Large intestine (tissue), 3 donors: ENCODE measurements around the gene TRIM14. TPM values are rescaled to one million over a fixed set of nuclear protein-coding genes. Genes with fewer than 3 reads are reported as not detected.

Experiments used
- DNase-seq, 2 donors: peaks; one replicate each; pipeline versions ENCODE4 v3.0.0 to v3.0.0-alpha.2; 2013
- H3K27ac ChIP-seq: one replicate; pipeline ENCODE4 v1.5.1; 2013; ENCODE audit warnings: low read length
- H3K27me3 ChIP-seq: 2 replicates; pipeline ENCODE4 v1.6.1; 2013; ENCODE audit warnings: low read length; ENCODE audit not compliant: control insufficient read depth, insufficient read depth
- H3K36me3 ChIP-seq: 2 replicates; pipeline ENCODE4 v1.6.1; 2013; ENCODE audit warnings: low read length; ENCODE audit not compliant: control insufficient read depth, insufficient read depth
- H3K4me1 ChIP-seq: one replicate; pipeline ENCODE4 v1.6.1; 2013; ENCODE audit warnings: low read length; ENCODE audit not compliant: control insufficient read depth, insufficient read depth
- H3K4me3 ChIP-seq: one replicate; pipeline ENCODE4 v1.5.1; 2013; ENCODE audit warnings: low read length
- H3K9me3 ChIP-seq: one replicate; pipeline ENCODE4 v1.6.1; 2013; ENCODE audit warnings: mild to moderate bottlenecking, low read depth, low read length, moderate library complexity; ENCODE audit not compliant: control insufficient read depth
- WGBS: methylation state at CpG from one replicate; pipeline ENCODE4 v1.1.5; 2013; ENCODE audit warnings: low lambda C conversion rate; ENCODE audit not compliant: insufficient coverage; 5-methylcytosine and 5-hydroxymethylcytosine counted together
- polyA plus RNA-seq: library from polyadenylated mRNA; unstranded; fragments of 120-200 nt; gene quantifications from one replicate; pipeline ENCODE4 v1.2.1, GENCODE V29; 2013

TRIM14 gene
- polyA plus RNA-seq, 1 donor: 59.2 TPM

- Histone ChIP-seq H3K4me3 (no peak overlapping the region), H3K9me3 (no peaks in the 10 kb centered on the region), H3K4me1 (no peaks in the 10 kb centered on the region), H3K36me3 (no peaks in the 10 kb centered on the region), H3K27ac (no peak overlapping the region), H3K27me3 (no peaks in the 10 kb centered on the region)
- DNase-seq: no peak
- no CpG with 5 or more reads among the region's 10 CpGs for WGBS
These were observed 79.4 kb downstream of the TRIM14 start for GRCh38 chr9:98039607-98040017.

- no peaks in the 10 kb centered on the region for H3K27me3 ChIP-seq
- DNase-seq: no peak
- 20% methylated on average over 1 of the region's 8 CpGs for WGBS
These were observed 80.1 kb downstream of the TRIM14 start for GRCh38 chr9:98038958-98039357.

GRCh38 chr9:98037357-98037756 is 81.7 kb downstream of the TRIM14 start:
- Histone ChIP-seq H3K36me3 (no peaks in the 10 kb centered on the region), H3K27me3 (no peaks in the 10 kb centered on the region), H3K9me3 (no peaks in the 10 kb centered on the region), H3K4me3 (no peak overlapping the region), H3K4me1 (no peaks in the 10 kb centered on the region), H3K27ac (no peak overlapping the region)
- DNase-seq: no peak

More at GRCh38 chr9:98038958-98039357, 80.1 kb downstream of the TRIM14 start:
- Histone ChIP-seq H3K4me3 (no peak overlapping the region), H3K9me3 (no peaks in the 10 kb centered on the region), H3K27ac (no peak overlapping the region), H3K36me3 (no peaks in the 10 kb centered on the region), H3K4me1 (no peaks in the 10 kb centered on the region)

GRCh38 chr9:98034593-98035546 is 84.2 kb downstream of the TRIM14 start:
- WGBS: no CpG with 5 or more reads among the region's 20 CpGs
- peak; percentile 67 to 73 for DNase-seq
- no peak overlapping the region for H3K27ac ChIP-seq
- no peaks in the 10 kb centered on the region for H3K4me1 ChIP-seq
- no peak overlapping the region for H3K4me3 ChIP-seq
- no peaks in the 10 kb centered on the region for H3K36me3 ChIP-seq
- no peaks in the 10 kb centered on the region for H3K9me3 ChIP-seq
- H3K27me3 ChIP-seq: no peaks in the 10 kb centered on the region

GRCh38 chr9:98031935-98032334 is 87.1 kb downstream of the TRIM14 start:
- Histone ChIP-seq H3K36me3 (no peaks in the 10 kb centered on the region), H3K27ac (no peak overlapping the region), H3K4me3 (no peak overlapping the region), H3K4me1 (no peaks in the 10 kb centered on the region), H3K9me3 (no peaks in the 10 kb centered on the region), H3K27me3 (no peaks in the 10 kb centered on the region)
- no peak for DNase-seq
- no CpG with 5 or more reads among the region's 1 CpG for WGBS

- H3K36me3 ChIP-seq: no peaks in the 10 kb centered on the region
- no peak overlapping the region for H3K27ac ChIP-seq
- no peak for DNase-seq
- H3K4me1 ChIP-seq: no peaks in the 10 kb centered on the region
- no peaks in the 10 kb centered on the region for H3K9me3 ChIP-seq
- no peaks in the 10 kb centered on the region for H3K27me3 ChIP-seq
- H3K4me3 ChIP-seq: no peak overlapping the region
These were observed 87.9 kb downstream of the TRIM14 start for GRCh38 chr9:98031169-98031568.

- DNase-seq: no peak
- Histone ChIP-seq H3K9me3 (no peaks in the 10 kb centered on the region), H3K36me3 (peaks cover 5% of the 10 kb centered on the region), H3K4me1 (peaks cover under 1% of the 10 kb centered on the region), H3K27me3 (no peaks in the 10 kb centered on the region), H3K27ac (no peak overlapping the region), H3K4me3 (no peak overlapping the region)
- WGBS: no CpG with 5 or more reads among the region's 1 CpG
These were observed 94.3 kb downstream of the TRIM14 start for GRCh38 chr9:98024702-98025101.

- H3K4me1 ChIP-seq: peaks cover 13% of the 10 kb centered on the region
- peaks cover 19% of the 10 kb centered on the region for H3K36me3 ChIP-seq
- H3K4me3 ChIP-seq: no peak overlapping the region
- 67% methylated on average over 3 of the region's 8 CpGs for WGBS
- no peaks in the 10 kb centered on the region for H3K9me3 ChIP-seq
- no peak for DNase-seq
- H3K27me3 ChIP-seq: no peaks in the 10 kb centered on the region
- no peak overlapping the region for H3K27ac ChIP-seq
These were observed 96.6 kb downstream of the TRIM14 start for GRCh38 chr9:98022447-98022846.

GRCh38 chr9:98021306-98022040 is 97.5 kb downstream of the TRIM14 start:
- no peak overlapping the region for H3K4me3 ChIP-seq
- no peak for DNase-seq
- peaks cover 24% of the 10 kb centered on the region for H3K36me3 ChIP-seq
- H3K9me3 ChIP-seq: no peaks in the 10 kb centered on the region
- peaks cover 13% of the 10 kb centered on the region for H3K4me1 ChIP-seq
- WGBS: 100% methylated on average over 1 of the region's 8 CpGs
- no peaks in the 10 kb centered on the region for H3K27me3 ChIP-seq
- H3K27ac ChIP-seq: no peak overlapping the region

GRCh38 chr9:98020476-98021145 is 98.4 kb downstream of the TRIM14 start:
- no peak overlapping the region for H3K4me3 ChIP-seq
- no peaks in the 10 kb centered on the region for H3K27me3 ChIP-seq
- peak overlapping the region; percentile 81 for H3K27ac ChIP-seq
- no peaks in the 10 kb centered on the region for H3K9me3 ChIP-seq
- peaks cover 29% of the 10 kb centered on the region for H3K36me3 ChIP-seq
- H3K4me1 ChIP-seq: peaks cover 13% of the 10 kb centered on the region
- WGBS: no CpG with 5 or more reads among the region's 8 CpGs
- no peak for DNase-seq
